Measurements from ENCODE around the gene CD151.

Gene CD151

GRCh38 chr11:796565-797295 is 36.0 kb upstream of the CD151 start:
- no peak for DNase-seq (ENCODE audit: low read depth in 3 of 3, low spot score in 1 of 3)

DNA sequence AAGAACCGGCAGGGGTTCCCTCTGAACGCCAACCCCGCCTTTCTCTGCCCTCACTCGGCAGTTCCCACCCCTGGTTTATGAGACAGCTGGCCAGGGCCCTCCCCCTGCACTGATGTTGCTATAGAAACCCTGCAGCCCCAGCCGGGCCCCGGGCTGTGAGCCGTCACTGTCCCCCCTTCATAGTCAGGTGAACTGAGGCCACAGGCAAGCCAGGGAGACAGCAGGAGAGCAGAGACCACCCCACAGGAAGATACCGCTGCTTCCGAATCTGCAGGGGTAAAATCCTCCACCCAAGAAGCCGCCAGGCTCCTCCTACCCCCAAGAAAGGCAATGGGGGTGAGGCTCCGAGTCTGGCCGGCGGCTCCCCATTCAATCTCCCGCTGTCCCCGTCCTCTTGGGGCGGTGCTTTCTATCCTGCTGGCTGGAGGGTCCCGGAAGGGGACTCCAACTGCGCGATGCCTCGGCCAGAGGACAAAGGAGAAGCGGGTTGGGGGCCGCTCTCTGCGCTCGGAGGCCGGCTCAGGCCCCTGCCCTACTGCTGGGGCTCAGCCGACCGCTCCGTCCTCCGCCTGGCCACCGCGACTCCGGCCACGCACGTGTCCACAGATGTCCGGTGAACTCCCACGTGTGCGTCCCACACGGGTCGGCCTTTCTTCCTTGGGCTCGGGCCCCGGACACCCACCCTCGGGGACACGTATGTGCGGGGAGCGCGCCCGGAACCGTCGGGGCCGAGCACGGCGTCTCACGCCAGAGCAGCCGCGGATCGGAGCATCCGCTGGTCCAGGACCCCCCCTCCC is 35.3 kb upstream of the CD151 start:
- peak; percentile 24 to 54 (median 36) for DNase-seq (ENCODE audit: low read depth in 3 of 3, low spot score in 1 of 3)

DNA sequence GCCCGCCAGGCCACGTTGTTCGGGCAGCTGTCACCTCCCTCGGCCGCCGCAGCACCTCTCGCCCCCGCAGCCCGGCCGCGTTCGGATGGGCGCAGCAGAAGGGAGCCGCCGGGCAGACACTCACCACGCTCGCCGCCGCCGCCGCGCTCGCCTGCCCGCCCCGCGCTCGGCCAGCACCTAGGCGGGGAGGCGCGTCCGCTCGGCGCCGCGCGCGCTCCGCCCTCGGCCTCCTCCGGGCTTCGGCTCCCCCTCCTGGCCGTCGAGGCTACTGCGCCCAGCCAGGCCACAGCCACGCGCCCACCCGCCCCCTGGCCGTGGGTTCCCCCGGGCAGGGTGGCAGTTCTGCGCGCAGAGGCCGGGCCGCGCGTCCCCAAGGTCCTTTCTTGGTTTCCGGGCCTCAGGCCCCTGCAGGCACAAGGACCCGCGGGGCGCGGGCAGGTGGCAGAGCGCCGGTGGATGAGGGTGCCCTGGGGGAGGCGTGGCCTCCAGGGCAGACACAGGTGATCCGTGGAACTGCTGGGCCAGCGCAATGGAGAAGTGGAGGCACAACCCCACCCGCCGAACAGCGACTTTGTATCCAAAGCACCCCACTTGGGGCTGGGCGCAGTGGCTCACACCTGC is 34.5 kb upstream of the CD151 start, which contains the start of gene SLC25A22:
SLC25A22 (minus strand) TSS at position 189 of the 621 bp plus-strand sequence. CDS start 3,275 bp downstream, outside the sequence.
- peak in 2 of 3 donors; percentile 61 to 84 for DNase-seq (ENCODE audit: low read depth in 3 of 3, low spot score in 1 of 3)

- no peak for DNase-seq (ENCODE audit: low read depth in 3 of 3, low spot score in 1 of 3)
These were observed 33.0 kb upstream of the CD151 start for GRCh38 chr11:799641-800316.

- no peak for DNase-seq (ENCODE audit: low read depth in 3 of 3, low spot score in 1 of 3)
These were observed 32.3 kb upstream of the CD151 start for GRCh38 chr11:800473-800872.

DNA sequence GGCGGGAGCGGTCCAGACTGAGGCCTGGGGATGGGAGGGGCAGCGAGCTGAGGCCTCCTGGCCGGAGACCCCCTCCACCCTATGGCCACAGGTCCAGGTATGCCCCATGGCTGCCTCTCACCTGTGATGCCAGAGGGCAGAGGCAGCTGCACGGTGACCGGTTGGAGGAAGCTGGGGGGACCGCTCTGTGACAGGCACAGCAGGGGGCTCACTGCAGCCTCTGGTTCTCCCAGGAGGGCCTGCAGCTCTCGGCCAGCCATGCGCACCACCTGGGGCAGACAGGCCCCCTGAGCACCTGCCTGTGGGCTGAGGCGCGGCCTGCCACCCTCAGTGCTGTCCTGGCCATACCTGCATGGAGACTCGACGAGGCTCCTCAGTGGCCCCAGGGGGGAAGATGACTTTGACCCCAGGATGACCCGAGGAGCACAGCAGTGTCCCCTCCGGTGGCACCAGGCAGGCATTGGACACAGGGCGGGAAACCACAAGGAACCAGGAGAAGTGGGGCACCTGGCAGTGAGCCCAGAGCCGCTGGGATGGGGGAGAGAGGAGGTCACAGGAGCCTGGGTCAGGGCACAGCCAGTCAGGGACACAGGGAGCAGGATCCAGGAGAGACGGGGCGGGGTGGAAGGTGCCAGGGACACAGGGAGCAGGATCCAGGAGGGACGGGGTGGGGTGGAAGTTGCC is 31.5 kb upstream of the CD151 start:
- DNase-seq (ENCODE audit: low read depth in 3 of 3, low spot score in 1 of 3): no peak

DNA sequence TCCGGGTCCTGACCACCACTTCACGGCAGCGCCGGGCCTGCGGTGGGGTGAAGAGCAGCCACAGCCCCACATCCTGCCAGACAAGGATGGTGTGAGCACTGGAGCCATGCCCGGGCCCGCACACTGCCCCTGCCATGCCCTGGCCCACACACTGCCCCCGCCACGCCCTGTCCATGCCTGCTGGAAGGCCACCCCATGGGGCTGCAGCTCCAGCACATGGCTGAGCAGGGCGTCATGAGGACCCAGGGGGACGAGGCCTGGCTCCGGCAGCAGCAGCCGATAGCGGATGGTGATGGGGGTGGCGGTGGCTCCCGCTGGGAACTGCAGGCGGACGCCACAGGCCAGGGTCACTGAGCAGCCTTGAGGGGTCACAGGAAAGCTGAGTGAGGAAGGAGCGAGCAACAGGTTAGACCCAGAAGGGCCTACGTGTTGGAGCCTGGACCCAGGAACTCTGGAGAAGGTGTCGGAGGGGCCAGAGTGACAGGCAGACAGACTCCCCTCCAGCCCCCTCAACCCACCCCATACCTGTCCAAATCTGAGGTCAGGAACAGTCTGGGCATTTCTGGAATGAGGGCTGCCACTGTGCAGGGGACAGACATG is 30.6 kb upstream of the CD151 start:
- DNase-seq (ENCODE audit: low read depth in 3 of 3, low spot score in 1 of 3): no peak

GRCh38 chr11:802693-803466 is 29.9 kb upstream of the CD151 start:
- DNase-seq (ENCODE audit: low read depth in 3 of 3, low spot score in 1 of 3): no peak

GRCh38 chr11:803467-803742 is 29.3 kb upstream of the CD151 start:
- no peak for DNase-seq (ENCODE audit: low read depth in 3 of 3, low spot score in 1 of 3)

- DNase-seq (ENCODE audit: low read depth in 3 of 3, low spot score in 1 of 3): no peak
These were observed 28.8 kb upstream of the CD151 start for GRCh38 chr11:803770-804598.

DNA sequence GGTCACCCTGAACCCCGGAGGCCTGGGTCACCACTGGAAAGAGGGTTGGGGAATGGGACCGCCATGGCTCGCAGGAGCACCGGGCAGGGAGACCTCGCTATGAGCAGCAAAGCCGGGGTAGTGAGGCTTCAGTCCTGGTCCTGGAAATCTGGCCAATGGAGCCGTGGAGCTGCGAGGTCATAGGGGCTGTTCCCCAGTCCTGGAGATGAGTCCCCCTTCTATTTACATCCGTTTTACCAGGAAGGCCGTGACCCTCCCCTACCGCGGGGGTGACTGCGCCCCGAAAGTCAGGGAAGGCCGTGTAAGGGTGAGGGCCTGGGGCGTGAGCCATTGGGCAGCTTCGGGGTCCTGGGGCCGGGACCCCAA is 28.2 kb upstream of the CD151 start:
- DNase-seq (ENCODE audit: low read depth in 3 of 3, low spot score in 1 of 3): no peak

- DNase-seq (ENCODE audit: low read depth in 3 of 3, low spot score in 1 of 3): no peak
These were observed 24.1 kb upstream of the CD151 start for GRCh38 chr11:808427-809286.

- DNase-seq (ENCODE audit: low read depth in 3 of 3, low spot score in 1 of 3): peak; percentile 91 to 96 (median 93)
These were observed 23.3 kb upstream of the CD151 start, which contains the start of gene RPLP2 for GRCh38 chr11:809287-810039. Gene RPLP2 (plus strand): TSS chr11:809967. CDS start chr11:810235, 268 bp downstream.

DNA sequence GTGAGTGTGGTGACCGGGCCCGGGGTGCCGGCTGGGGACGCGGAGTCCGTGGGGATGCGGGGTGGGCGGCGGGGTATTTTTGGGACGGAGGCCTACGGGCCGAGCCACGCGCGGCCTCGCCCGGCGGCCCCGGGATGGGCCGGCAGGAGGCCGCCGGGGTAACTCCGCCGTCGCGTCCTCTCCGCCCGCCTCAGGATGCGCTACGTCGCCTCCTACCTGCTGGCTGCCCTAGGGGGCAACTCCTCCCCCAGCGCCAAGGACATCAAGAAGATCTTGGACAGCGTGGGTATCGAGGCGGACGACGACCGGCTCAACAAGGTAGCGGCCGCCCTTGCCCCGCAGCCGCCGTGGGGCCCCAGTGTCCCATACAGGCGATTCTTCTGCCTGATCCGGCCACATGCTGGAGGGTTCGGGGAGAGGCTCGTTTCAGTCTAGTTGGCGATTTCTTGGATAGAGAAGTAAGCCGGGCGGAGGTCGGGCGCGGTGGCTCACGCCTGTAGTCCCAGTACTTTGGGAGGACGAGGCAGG is 22.6 kb upstream of the CD151 start:
- no peak for DNase-seq (ENCODE audit: low read depth in 3 of 3, low spot score in 1 of 3)

DNA sequence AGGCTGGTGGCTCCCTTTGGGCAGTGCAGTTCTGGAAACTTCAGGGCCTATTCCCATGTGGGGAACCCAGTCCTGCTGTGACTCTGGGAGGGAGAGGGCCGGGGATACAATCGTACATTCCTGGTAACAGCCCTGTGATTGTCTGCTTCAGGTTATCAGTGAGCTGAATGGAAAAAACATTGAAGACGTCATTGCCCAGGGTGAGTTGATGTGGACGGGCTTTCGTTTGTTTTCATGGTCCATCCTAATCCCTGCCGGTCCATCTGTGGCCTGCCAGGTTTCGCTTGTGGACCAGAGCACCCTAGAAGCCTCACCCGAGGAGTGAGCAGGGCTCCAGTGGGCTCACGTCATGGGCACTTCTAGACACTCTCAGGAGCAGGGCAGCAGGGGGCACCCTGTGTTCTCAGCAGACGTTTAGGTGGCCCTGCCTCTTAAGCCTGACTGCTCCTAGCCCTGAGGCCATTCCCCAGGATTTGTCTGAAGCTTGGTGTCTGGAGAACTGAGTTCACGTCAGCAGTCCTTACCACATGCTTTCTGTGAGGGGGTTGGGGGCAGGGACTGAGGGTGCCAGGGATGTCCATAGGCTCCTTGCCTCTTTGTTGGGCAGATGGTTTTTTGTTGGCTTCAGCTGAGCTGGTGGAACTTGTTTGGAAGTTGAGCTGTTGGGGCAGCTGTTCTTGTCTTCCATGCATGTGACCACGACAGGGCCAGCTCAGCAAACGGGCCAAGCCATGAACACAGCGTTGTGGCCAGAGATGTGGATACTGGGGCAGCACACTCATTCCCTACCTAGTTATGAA is 21.1 kb upstream of the CD151 start:
- DNase-seq (ENCODE audit: low read depth in 3 of 3, low spot score in 1 of 3): no peak

DNA sequence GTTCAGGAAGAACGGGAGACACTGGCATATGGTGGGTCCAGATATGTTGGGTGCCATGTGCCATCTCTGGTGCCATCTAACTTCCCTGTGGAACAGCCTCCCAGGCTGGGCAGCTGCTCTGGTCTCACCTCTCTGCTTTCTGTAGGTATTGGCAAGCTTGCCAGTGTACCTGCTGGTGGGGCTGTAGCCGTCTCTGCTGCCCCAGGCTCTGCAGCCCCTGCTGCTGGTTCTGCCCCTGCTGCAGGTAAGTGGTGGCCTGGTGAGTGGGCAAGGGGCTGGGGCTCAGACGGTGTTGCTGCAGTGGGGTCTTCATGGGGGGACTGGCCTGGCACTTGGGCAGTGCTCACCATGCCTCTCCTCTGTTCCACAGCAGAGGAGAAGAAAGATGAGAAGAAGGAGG is 20.4 kb upstream of the CD151 start:
- DNase-seq (ENCODE audit: low read depth in 3 of 3, low spot score in 1 of 3): no peak

Measured in stimulated activated CD4-positive, alpha-beta T cell treated with anti-CD3 and anti-CD28 coated beads, TNF-alpha, amount 100 ng/mL, for 1 hour (primary cell).